H1 (cell line): Measurements from ENCODE around the gene TMSB15B. TPM values are rescaled to one million over a fixed set of nuclear protein-coding genes. Genes with fewer than 3 reads are reported as not detected.

Experiments
- CTCF ChIA-PET: fragments of 300-600 bp; sonication (Branson Sonifier 250); formaldehyde crosslinking; loops from one replicate; lab custom pipeline; 2021; ENCODE audit not compliant: partially characterized antibody; lab: Charles Lee
- POLR2A ChIA-PET: fragments of 300-600 bp; sonication (Branson Sonifier 250); formaldehyde crosslinking; loops from one replicate; lab custom pipeline; 2021; ENCODE audit warnings: inconsistent platforms; ENCODE audit not compliant: partially characterized antibody; lab: Charles Lee
- DNase-seq, 2 experiments: peaks; one replicate each; pipeline versions ENCODE4 v3.0.0 to v3.0.0-alpha.2; 2010 to 2022; ENCODE audit warnings: low spot score in 2 of 2, low read depth in 1 of 2, mixed read lengths in 1 of 2
- FAIRE-seq: peaks from 2 replicates; lab custom pipeline; 2011; peaks lifted over from hg19 to GRCh38; lab: Jason Lieb, UNC
- H2AFZ ChIP-seq: 2 replicates; pipeline ENCODE4 v1.8.1; 2012; ENCODE audit warnings: low read length, inconsistent platforms
- H2AK5ac ChIP-seq: 2 replicates; pipeline ENCODE4 v1.6.1; 2013; ENCODE audit warnings: low read depth, low read length
- H2BK120ac ChIP-seq: replicated peaks from 2 replicates; pipeline ENCODE3; 2013; ENCODE audit warnings: low read depth, low read length, inconsistent platforms
- H2BK12ac ChIP-seq: 2 replicates; pipeline ENCODE4 v1.6.1; 2013; ENCODE audit warnings: low read depth, low read length
- H2BK15ac ChIP-seq: 2 replicates; pipeline ENCODE4 v1.6.1; 2013; ENCODE audit warnings: low read length
- H2BK20ac ChIP-seq: 2 replicates; pipeline ENCODE4 v1.6.1; 2013; ENCODE audit warnings: low read length
- H2BK5ac ChIP-seq: 2 replicates; pipeline ENCODE4 v1.6.1; 2013; ENCODE audit warnings: low read depth, low read length
- H3K14ac ChIP-seq: 2 replicates; pipeline ENCODE4 v1.6.1; 2013; ENCODE audit warnings: inconsistent platforms; ENCODE audit not compliant: insufficient read length
- H3K18ac ChIP-seq: 2 replicates; pipeline ENCODE4 v1.6.1; 2013; ENCODE audit warnings: low read length; ENCODE audit errors: extremely low read depth
- H3K23ac ChIP-seq: 2 replicates; pipeline ENCODE4 v1.6.1; 2013; ENCODE audit warnings: inconsistent platforms; ENCODE audit not compliant: insufficient read length
- H3K23me2 ChIP-seq: 2 replicates; pipeline ENCODE4 v1.6.1; 2013; ENCODE audit warnings: low read depth, low read length
- H3K27ac ChIP-seq: 2 replicates; pipeline ENCODE4 v1.6.1; 2011; ENCODE audit warnings: low read depth, low read length, inconsistent platforms
- H3K27me3 ChIP-seq, 4 experiments: replicated peaks in 1 of 4; 1 replicate in 1 of 4; 2 replicates in 3 of 4; pipeline versions ENCODE4 v1.6.1 to v1.8.1; 2011 to 2013; ENCODE audit warnings: low read length in 3 of 4, mild to moderate bottlenecking in 3 of 4, inconsistent platforms in 2 of 4, mixed read lengths in 2 of 4, moderate library complexity in 1 of 4; ENCODE audit not compliant: control insufficient read depth in 3 of 4, insufficient read depth in 3 of 4; ENCODE audit errors: extremely low read depth in 1 of 4
- H3K36me3 ChIP-seq, 4 experiments: 2 replicates each; pipeline versions ENCODE4 v1.6.1 to v1.8.1; 2011 to 2013; ENCODE audit warnings: mild to moderate bottlenecking in 4 of 4, low read length in 3 of 4, moderate library complexity in 2 of 4, control low read depth in 1 of 4, inconsistent platforms in 1 of 4; ENCODE audit not compliant: insufficient read depth in 4 of 4, control insufficient read depth in 2 of 4
- H3K4ac ChIP-seq: replicated peaks from 2 replicates; pipeline ENCODE3; 2013; ENCODE audit warnings: low read length, low read depth, mixed read lengths, inconsistent platforms; ENCODE audit not compliant: insufficient read length
- H3K4me1 ChIP-seq, 4 experiments: replicated peaks in 1 of 4; 1 replicate in 1 of 4; 2 replicates in 3 of 4; pipeline versions ENCODE4 v1.6.1 to v1.8.1; 2011 to 2013; ENCODE audit warnings: low read length in 3 of 4, inconsistent platforms in 2 of 4, mixed read lengths in 1 of 4; ENCODE audit not compliant: insufficient read depth in 4 of 4, control insufficient read depth in 3 of 4
- H3K4me2 ChIP-seq, 2 experiments: 2 replicates each; pipeline versions ENCODE4 v1.6.1 to v1.8.1; 2011 to 2013; ENCODE audit warnings: low read depth in 2 of 2, low read length in 2 of 2, control low read depth in 1 of 2, inconsistent platforms in 1 of 2, mild to moderate bottlenecking in 1 of 2; ENCODE audit not compliant: insufficient read depth in 1 of 2
- H3K4me3 ChIP-seq, 4 experiments: fragments of 200-600, 300-600 bp in 1 of 4; sonication (generic), shearing (Covaris generic), sonication (Bioruptor Twin) in 1 of 4; 2 replicates each; pipeline versions ENCODE4 v1.5.1 to v1.8.1; 2011 to 2016; ENCODE audit warnings: low read length in 4 of 4, low read depth in 3 of 4, control low read depth in 2 of 4, inconsistent platforms in 2 of 4, mild to moderate bottlenecking in 2 of 4, mixed read lengths in 1 of 4, moderate library complexity in 1 of 4; ENCODE audit not compliant: insufficient read depth in 2 of 4; ENCODE audit errors: extremely low read depth in 1 of 4
- H3K56ac ChIP-seq: replicated peaks from 2 replicates; pipeline ENCODE3; 2013; ENCODE audit warnings: low read depth, mild to moderate bottlenecking, mixed read lengths, low read length, inconsistent platforms; ENCODE audit not compliant: insufficient read length
- H3K79me1 ChIP-seq: 2 replicates; pipeline ENCODE4 v1.6.1; 2013; ENCODE audit warnings: low read depth, low read length, control low read depth
- H3K79me2 ChIP-seq, 2 experiments: 2 replicates each; pipeline versions ENCODE4 v1.6.1 to v1.8.1; 2012 to 2013; ENCODE audit warnings: low read length in 2 of 2, mild to moderate bottlenecking in 2 of 2, inconsistent platforms in 1 of 2; ENCODE audit not compliant: insufficient read depth in 2 of 2, control insufficient read depth in 1 of 2
- H3K9ac ChIP-seq, 4 experiments: replicated peaks in 1 of 4; 1 replicate in 1 of 4; 2 replicates in 3 of 4; pipeline versions ENCODE4 v1.6.1 to v1.8.1; 2011 to 2013; ENCODE audit warnings: low read depth in 3 of 4, low read length in 3 of 4, control low read depth in 2 of 4, mild to moderate bottlenecking in 2 of 4, moderate library complexity in 2 of 4, inconsistent platforms in 1 of 4; ENCODE audit errors: extremely low read depth in 1 of 4
- H3K9me3 ChIP-seq, 2 experiments: 2 replicates each; pipeline versions ENCODE4 v1.6.1 to v1.8.1; 2012 to 2013; ENCODE audit warnings: mild to moderate bottlenecking in 2 of 2, moderate library complexity in 2 of 2, control low read depth in 1 of 2, inconsistent platforms in 1 of 2, low read depth in 1 of 2, low read length in 1 of 2, mixed read lengths in 1 of 2; ENCODE audit not compliant: insufficient read depth in 2 of 2
- H4K20me1 ChIP-seq, 2 experiments: replicated peaks in 1 of 2; 2 replicates each; pipeline versions ENCODE3 to v1.8.1; 2011 to 2013; ENCODE audit warnings: inconsistent platforms in 2 of 2, low read length in 2 of 2, mild to moderate bottlenecking in 1 of 2; ENCODE audit not compliant: insufficient read depth in 2 of 2, control insufficient read depth in 1 of 2
- H4K5ac ChIP-seq: 2 replicates; pipeline ENCODE4 v1.6.1; 2013; ENCODE audit warnings: low read length, low read depth, mixed read lengths, inconsistent platforms; ENCODE audit not compliant: insufficient read length
- H4K8ac ChIP-seq: 2 replicates; pipeline ENCODE4 v1.8.0; 2013; ENCODE audit warnings: mild to moderate bottlenecking, moderate library complexity, low read length, inconsistent platforms; ENCODE audit not compliant: insufficient read depth; ENCODE audit errors: extremely low read depth
- H4K91ac ChIP-seq: replicated peaks from 2 replicates; pipeline ENCODE3; 2013; ENCODE audit warnings: low read length, mixed read lengths, inconsistent platforms; ENCODE audit not compliant: insufficient read length
- NRF1 ChIP-seq: IDR thresholded peaks from 2 replicates; pipeline ENCODE4 v1.6.1; 2011; ENCODE audit warnings: mild to moderate bottlenecking, low read depth, low read length, improper control_type of control experiment
- RAD21 ChIP-seq, 2 experiments: IDR thresholded peaks in 1 of 2; conservative IDR thresholded peaks in 1 of 2; 2 replicates each; pipeline ENCODE4 v1.6.1; 2011; ENCODE audit warnings: low read depth in 2 of 2, low read length in 2 of 2, improper control_type of control experiment in 1 of 2, inconsistent platforms in 1 of 2, mild to moderate bottlenecking in 1 of 2, moderate library complexity in 1 of 2
- WGBS, 2 experiments: shearing (Covaris generic) in 1 of 2; methylation state at CpG; one replicate each; pipeline versions ENCODE4 v1.1.6 to v1.1.7; 2013 to 2015; ENCODE audit warnings: low lambda C conversion rate in 2 of 2, mixed read lengths in 2 of 2, inconsistent platforms in 1 of 2, low coverage in 1 of 2, missing lambda C conversion rate in 1 of 2; ENCODE audit not compliant: insufficient replicate concordance in 2 of 2, insufficient coverage in 1 of 2, insufficient read length in 1 of 2; ENCODE audit errors: extremely low coverage in 1 of 2, missing lambda C conversion rate in 1 of 2; 5-methylcytosine and 5-hydroxymethylcytosine counted together
- polyA plus RNA-seq, 7 experiments: library from polyadenylated mRNA; depleted of rRNA in 3 of 7; stranded (reverse) in 5 of 7; unstranded in 2 of 7; fragments of >200 nt in 5 of 7; fragments of 200-250 nt in 2 of 7; gene quantifications; 1 replicate in 5 of 7; 2 replicates in 1 of 7; 4 replicates in 1 of 7; pipeline versions ENCODE4 v1.2.1 to v1.2.3, GENCODE V29; 2011 to 2013; ENCODE audit warnings: missing spikeins in 2 of 7, mixed read lengths in 2 of 7
- total RNA-seq: library from RNA; stranded (reverse); fragmentation: NEBNext Ultra II Directional; extraction: Animal tissue kit (Norgen Biotek cat#: 25700); gene quantifications from 2 replicates; pipeline ENCODE4 v1.2.1, GENCODE V29; 2021
- TF ChIP-seq, protein P1 (sequence below), 3 experiments: IDR thresholded peaks; 1 replicate in 2 of 3; 2 replicates in 1 of 3; pipeline versions ENCODE4 v1.5.1 to v1.6.1; 2011; ENCODE audit warnings: low read length in 3 of 3, mild to moderate bottlenecking in 3 of 3, inconsistent platforms in 2 of 3, low read depth in 1 of 3, moderate library complexity in 1 of 3; ENCODE audit not compliant: insufficient read depth in 1 of 3; ENCODE audit errors: control extremely low read depth in 1 of 3

TMSB15B gene
- total and polyA plus RNA-seq, 2 of the 8 experiments (the other 6 are each of a cell fraction or from before 2014, with no cell fraction given): 11.7 to 12.1 TPM

DNA sequence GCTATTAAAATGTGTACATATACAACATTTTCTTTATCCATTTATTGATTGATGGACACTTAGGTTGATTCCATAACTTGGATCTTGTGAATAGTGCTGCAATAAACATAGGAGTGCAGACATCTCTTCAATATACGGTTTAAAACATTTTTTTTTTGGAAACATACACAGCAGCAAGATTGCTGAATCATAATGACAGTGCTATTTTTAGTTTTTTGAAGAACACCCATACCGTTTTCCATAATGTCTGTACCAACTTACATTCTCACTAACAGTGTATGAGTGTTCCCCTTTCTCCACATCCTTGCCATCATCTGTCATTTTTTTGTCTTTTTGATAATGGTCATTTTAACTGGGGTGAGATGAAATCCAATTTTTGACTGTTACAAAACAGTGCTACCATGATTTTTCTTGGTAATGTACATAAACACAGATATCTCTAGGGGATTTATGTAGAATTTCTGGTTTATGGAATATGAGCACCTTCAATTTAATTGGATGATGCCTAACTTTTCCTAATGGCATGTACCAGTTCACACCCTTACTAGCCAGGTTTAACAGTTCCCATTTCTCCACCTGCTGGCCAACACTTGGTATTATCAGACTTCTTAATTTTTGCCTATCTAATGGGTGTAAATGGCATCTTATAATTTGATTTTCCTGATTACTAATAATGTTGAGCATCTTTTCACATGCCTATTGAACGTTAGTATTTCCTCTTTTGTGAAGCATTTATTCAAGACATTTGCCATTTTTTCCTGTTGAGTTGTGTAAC is 21.0 kb upstream of the TMSB15B start:
- Histone ChIP-seq H3K4me2 (no peak overlapping the region), H3K23ac (no peak overlapping the region), H4K8ac (no peak overlapping the region), H3K18ac (no peak overlapping the region), H2BK20ac (no peak overlapping the region), H3K9me3 (no peaks in the 10 kb centered on the region), H2BK15ac (no peak overlapping the region), H2BK12ac (no peak overlapping the region), H2BK120ac (no peak overlapping the region), H3K4ac (no peak overlapping the region), H4K91ac (no peak overlapping the region), H3K4me1 (no peaks in the 10 kb centered on the region), H3K79me2 (no peaks in the 10 kb centered on the region), H3K79me1 (no peaks in the 10 kb centered on the region), H3K27ac (no peak overlapping the region), H3K56ac (no peak overlapping the region), H3K14ac (no peak overlapping the region), H3K36me3 (no peaks in the 10 kb centered on the region), H2BK5ac (no peak overlapping the region), H4K20me1 (no peaks in the 10 kb centered on the region), H3K4me3 (no peak overlapping the region), H2AFZ (no peak overlapping the region), H3K9ac (no peak overlapping the region), H3K23me2 (no peaks in the 10 kb centered on the region), H3K27me3 (no peaks in the 10 kb centered on the region), H4K5ac (no peak overlapping the region), H2AK5ac (no peak overlapping the region)
- FAIRE-seq: peak; percentile 91
- ChIA-PET POLR2A (no interaction called here), CTCF (interaction anchor here (0.5 to 2.6 kb wide), 9 partner anchors 11 to 143 kb away, joined by 3 to 14 read pairs (median 3); no protein-coding TSS in a partner anchor)
- 43% methylated on average over 3 of the region's 3 CpGs; no CpG with 5 or more reads in 1 of the 2 experiments for WGBS, 2 experiments
- TF ChIP-seq, protein P1, sequence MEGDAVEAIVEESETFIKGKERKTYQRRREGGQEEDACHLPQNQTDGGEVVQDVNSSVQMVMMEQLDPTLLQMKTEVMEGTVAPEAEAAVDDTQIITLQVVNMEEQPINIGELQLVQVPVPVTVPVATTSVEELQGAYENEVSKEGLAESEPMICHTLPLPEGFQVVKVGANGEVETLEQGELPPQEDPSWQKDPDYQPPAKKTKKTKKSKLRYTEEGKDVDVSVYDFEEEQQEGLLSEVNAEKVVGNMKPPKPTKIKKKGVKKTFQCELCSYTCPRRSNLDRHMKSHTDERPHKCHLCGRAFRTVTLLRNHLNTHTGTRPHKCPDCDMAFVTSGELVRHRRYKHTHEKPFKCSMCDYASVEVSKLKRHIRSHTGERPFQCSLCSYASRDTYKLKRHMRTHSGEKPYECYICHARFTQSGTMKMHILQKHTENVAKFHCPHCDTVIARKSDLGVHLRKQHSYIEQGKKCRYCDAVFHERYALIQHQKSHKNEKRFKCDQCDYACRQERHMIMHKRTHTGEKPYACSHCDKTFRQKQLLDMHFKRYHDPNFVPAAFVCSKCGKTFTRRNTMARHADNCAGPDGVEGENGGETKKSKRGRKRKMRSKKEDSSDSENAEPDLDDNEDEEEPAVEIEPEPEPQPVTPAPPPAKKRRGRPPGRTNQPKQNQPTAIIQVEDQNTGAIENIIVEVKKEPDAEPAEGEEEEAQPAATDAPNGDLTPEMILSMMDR (IDR thresholded peaks at IDR 0.05; ENCODE audit: control extremely low read depth in 1 of 3, insufficient read depth in 1 of 3, low read depth in 1 of 3, low read length in 3 of 3): peak in 2 of 3 experiments; percentile 26 to 43; a peak in 2 of 4 replicates
- TF ChIP-seq NRF1: no peak
- peak; percentile 29 to 45; a peak in 3 of 4 replicates for TF ChIP-seq RAD21 (IDR thresholded peaks at IDR 0.05 in 1 of 2, conservative IDR thresholded peaks at IDR 0.05 in 1 of 2; ENCODE audit: low read depth in 2 of 2, low read length in 2 of 2)
- no peak for DNase-seq
